Raji (cell line): ENCODE data around the gene CHCHD5.

Experiments
- POLR2A ChIP-seq: IDR thresholded peaks from 2 replicates; pipeline ENCODE4 v1.6.1; 2011; ENCODE audit warnings: low read depth, low read length, control low read depth; ENCODE audit not compliant: insufficient read depth

The CHCHD5 gene

GRCh38 chr2:112582314-112582746 is 2.1 kb upstream of the CHCHD5 start:
- no peak for TF ChIP-seq POLR2A

GRCh38 chr2:112583497-112584133 is 794 bp upstream of the CHCHD5 start:
- no peak for TF ChIP-seq POLR2A

GRCh38 chr2:112584891-112585250 is 462 bp downstream of the CHCHD5 start:
- no peak; the same call in 1 of the 2 replicates for TF ChIP-seq POLR2A

- TF ChIP-seq POLR2A = no peak
Observed at GRCh38 chr2:112585400-112585799, 991 bp downstream of the CHCHD5 start.

GRCh38 chr2:112585873-112586464 is 1.6 kb downstream of the CHCHD5 start:
- TF ChIP-seq POLR2A = no peak

GRCh38 chr2:112588611-112589045 is 4.2 kb downstream of the CHCHD5 start:
- TF ChIP-seq POLR2A = no peak

GRCh38 chr2:112591413-112591812 is 7.0 kb downstream of the CHCHD5 start:
- no peak for TF ChIP-seq POLR2A

- no peak for TF ChIP-seq POLR2A
Observed at GRCh38 chr2:112593736-112594135, 9.3 kb downstream of the CHCHD5 start.

GRCh38 chr2:112597537-112598322 is 13.3 kb downstream of the CHCHD5 start:
- TF ChIP-seq POLR2A = no peak

- TF ChIP-seq POLR2A = no peak
Observed at GRCh38 chr2:112600634-112601033, 16.2 kb downstream of the CHCHD5 start.

- no peak for TF ChIP-seq POLR2A
Observed at GRCh38 chr2:112601754-112602153, 17.3 kb downstream of the CHCHD5 start.

GRCh38 chr2:112602917-112603316 is 18.5 kb downstream of the CHCHD5 start:
- no peak for TF ChIP-seq POLR2A

- TF ChIP-seq POLR2A = no peak
Observed at GRCh38 chr2:112603731-112604130, 19.3 kb downstream of the CHCHD5 start.

- no peak for TF ChIP-seq POLR2A
Observed at GRCh38 chr2:112604952-112605351, 20.5 kb downstream of the CHCHD5 start.

- TF ChIP-seq POLR2A = no peak
Observed at GRCh38 chr2:112605926-112606325, 21.5 kb downstream of the CHCHD5 start.

GRCh38 chr2:112606547-112606946 is 22.1 kb downstream of the CHCHD5 start:
- TF ChIP-seq POLR2A = no peak
